Lower leg skin (tissue), 3 donors: ENCODE data around the gene BDH2.

ENCODE experiments used
- CTCF ChIP-seq, 3 donors: fragments of 450-650 bp; IDR thresholded peaks; one replicate each; pipeline ENCODE4 v1.5.1; 2016; ENCODE audit warnings: antibody characterized with exemption in 3 of 3, mild to moderate bottlenecking in 3 of 3, moderate library complexity in 2 of 3
- POLR2A ChIP-seq, 2 donors: fragments of 450-650 bp; IDR thresholded peaks; one replicate each; pipeline ENCODE4 v1.6.1; 2016 to 2017; ENCODE audit warnings: antibody characterized with exemption in 2 of 2, mild to moderate bottlenecking in 1 of 2, moderate library complexity in 1 of 2

DNA sequence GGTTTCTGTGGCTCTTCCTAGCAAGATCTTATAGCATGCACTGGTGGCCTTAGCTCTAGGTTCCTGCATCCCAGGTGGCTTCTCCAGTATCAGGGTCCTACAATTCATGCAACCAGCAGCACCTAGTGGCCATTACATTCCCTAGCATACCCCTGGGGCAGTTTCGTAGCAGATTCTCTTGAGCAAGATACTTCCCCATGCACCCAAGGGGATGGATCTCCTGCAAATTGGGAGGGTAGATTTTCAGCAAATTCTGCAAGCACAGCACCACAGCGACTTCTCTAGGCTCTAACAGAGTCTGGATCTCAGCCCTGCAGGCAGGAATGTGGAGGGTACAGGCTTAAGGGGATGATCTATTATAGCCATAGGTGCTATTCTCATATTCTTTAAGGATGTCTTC lies 67.1 kb downstream of the BDH2 start:
- no peak for TF ChIP-seq POLR2A (IDR thresholded peaks at IDR 0.05)
- TF ChIP-seq CTCF (IDR thresholded peaks at IDR 0.05) = no peak
